ENCODE measurements around the gene SAMD13. TPM values are rescaled to one million over a fixed set of nuclear protein-coding genes. Genes with fewer than 3 reads are reported as not detected.

The SAMD13 gene, protein sequence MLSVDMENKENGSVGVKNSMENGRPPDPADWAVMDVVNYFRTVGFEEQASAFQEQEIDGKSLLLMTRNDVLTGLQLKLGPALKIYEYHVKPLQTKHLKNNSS
- total RNA-seq: under 1 TPM in 3 of 6 experiments, not detected in 3; 0.40 to 0.68 (median 0.47) TPM
- long read RNA-seq: 0 reads

DNA sequence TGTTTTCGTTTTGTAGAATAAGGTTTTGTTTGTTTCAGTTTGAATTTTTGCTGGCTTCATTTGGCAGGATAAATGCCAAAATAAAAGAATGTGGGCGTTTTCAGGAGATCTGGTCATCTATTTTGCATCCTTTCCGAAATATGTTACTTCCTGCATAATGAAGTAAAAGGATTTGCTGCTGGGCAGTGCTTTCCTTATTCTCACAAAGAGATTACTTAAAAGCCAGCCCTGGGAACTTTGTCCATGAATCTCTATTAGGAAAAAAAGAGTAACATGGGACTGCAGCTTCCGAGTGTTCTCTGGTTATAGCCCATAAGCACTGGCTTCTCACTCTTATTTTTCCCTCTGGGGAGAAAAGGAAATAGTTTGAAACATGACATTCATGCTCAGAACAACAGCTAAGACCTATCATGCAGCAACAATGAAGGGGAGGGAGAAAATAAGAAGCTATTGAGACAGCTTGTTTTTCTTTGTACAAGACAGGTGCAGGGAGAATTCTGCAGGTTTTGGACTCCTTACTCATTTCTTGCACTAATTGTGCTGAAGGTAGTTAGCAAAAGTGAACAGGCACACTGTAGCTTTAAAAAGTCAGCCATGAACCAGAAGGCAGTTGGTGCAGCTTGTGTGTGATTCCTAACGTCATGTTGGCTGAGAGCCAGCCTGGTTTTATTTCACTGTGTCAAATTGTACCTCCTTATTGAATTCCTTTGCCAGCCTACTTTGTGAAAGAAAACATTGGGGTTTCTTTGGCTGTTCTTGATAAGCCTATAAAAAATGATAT lies at the start of gene SAMD13:
Gene SAMD13, plus strand, starts transcription at position 705 of the 781 bp plus-strand sequence. CDS start 1,527 bp downstream, outside the sequence.
- WGBS (ENCODE audit: insufficient coverage, low coverage, low lambda C conversion rate, missing lambda C conversion rate): 23% methylated on average over 5 of the region's 5 CpGs
- Histone ChIP-seq H3K36me3 (no peaks in the 10 kb centered on the region), H3K27ac (no peak within 1 kb of the TSS), H3K27me3 (no peaks in the 10 kb centered on the region), H3K4me3 (no peak within 1 kb of the TSS), H3K4me1 (peaks cover 0 to 7% (median 0%) of the 10 kb centered on the region in 4 donors), H3K9me3 (no peaks in the 10 kb centered on the region)
- DNase-seq (peak in 2 of 3 donors; percentile 42 to 80), ATAC-seq (peak; percentile 33 to 51 (median 46))
- TF ChIP-seq, protein P1, sequence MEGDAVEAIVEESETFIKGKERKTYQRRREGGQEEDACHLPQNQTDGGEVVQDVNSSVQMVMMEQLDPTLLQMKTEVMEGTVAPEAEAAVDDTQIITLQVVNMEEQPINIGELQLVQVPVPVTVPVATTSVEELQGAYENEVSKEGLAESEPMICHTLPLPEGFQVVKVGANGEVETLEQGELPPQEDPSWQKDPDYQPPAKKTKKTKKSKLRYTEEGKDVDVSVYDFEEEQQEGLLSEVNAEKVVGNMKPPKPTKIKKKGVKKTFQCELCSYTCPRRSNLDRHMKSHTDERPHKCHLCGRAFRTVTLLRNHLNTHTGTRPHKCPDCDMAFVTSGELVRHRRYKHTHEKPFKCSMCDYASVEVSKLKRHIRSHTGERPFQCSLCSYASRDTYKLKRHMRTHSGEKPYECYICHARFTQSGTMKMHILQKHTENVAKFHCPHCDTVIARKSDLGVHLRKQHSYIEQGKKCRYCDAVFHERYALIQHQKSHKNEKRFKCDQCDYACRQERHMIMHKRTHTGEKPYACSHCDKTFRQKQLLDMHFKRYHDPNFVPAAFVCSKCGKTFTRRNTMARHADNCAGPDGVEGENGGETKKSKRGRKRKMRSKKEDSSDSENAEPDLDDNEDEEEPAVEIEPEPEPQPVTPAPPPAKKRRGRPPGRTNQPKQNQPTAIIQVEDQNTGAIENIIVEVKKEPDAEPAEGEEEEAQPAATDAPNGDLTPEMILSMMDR (IDR thresholded peaks at IDR 0.05): no peak
- TF ChIP-seq POLR2A (IDR thresholded peaks at IDR 0.05): no peak
- intact Hi-C loops (cut with DNase I): no loop called here

DNA sequence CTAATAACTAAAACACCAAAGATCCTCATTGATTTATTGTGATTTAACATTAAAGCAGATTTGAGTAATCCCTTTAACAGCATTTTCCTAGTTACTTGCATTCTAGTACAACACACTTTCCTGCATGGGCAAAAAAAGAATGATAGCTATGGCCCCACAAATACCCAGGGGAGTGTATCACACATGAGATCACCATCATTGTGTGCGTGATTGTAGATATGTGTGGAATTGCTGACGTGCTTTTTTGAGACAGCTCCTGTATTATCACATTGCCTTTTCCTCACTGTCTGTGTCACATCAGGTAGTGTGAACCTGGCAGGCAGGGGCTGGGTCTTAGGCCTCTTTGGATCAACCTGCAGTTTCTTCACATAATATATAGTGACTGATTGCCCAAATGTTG lies 48.5 kb upstream of the SAMD13 start:
- 74% methylated on average over 2 of the region's 2 CpGs for WGBS (ENCODE audit: insufficient coverage, low coverage, low lambda C conversion rate, missing lambda C conversion rate)
- Histone ChIP-seq H3K36me3 (no peaks in the 10 kb centered on the region), H3K27me3 (no peaks in the 10 kb centered on the region), H3K4me3 (no peak overlapping the region), H3K27ac (no peak overlapping the region), H3K4me1 (no peaks in the 10 kb centered on the region), H3K9me3 (no peaks in the 10 kb centered on the region)
- DNase-seq (no peak), ATAC-seq (no peak)
- intact Hi-C loops (cut with DNase I): no loop called here
- TF ChIP-seq, protein P1 (IDR thresholded peaks at IDR 0.05): no peak
- no peak for TF ChIP-seq POLR2A (IDR thresholded peaks at IDR 0.05)

DNA sequence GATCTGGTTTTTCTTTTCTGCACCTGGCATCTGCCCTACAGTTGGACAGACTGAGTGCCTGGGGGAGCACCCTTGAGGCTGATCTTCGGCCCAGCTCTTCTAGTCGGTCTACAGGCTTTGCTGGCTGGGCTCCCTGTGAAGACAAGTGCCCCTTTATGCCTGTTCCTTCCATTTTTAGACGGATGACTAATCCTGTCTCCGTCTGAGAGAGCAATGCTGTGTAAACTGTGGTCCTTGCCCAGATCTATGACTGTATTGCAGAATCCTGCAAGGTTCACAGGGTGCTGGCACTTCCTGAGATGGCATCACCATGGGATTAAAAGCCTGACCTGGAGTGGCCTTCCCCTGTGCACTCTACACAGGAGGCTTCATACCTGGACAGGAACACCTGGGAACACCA lies 47.6 kb upstream of the SAMD13 start:
- intact Hi-C loops (cut with DNase I): no loop called here

DNA sequence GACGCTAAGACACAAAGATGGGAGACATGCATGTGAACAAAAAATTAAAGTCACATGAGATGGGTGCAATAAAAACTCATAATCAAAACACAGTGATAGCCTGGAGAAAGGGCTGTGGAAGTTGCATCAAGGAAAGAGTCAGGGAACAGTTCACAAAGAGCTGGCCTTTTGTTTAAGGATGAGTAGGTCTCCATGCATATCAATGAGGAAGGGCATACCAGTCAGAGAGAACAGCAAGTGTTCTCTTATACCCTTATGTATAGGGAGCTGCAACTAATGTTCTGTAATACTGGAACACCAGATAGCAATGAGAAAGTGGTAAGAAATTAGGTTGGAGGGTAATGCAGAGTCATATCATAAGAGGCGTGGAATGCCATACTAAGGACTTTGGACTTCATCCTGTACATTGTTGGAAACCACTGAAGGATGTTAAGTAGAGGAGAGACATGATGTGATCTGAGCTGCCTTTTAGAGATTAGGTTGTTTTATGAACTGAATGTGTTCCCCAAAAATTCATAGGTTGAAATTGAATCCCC lies 46.7 kb upstream of the SAMD13 start:
- Histone ChIP-seq H3K4me1 (no peaks in the 10 kb centered on the region), H3K36me3 (no peaks in the 10 kb centered on the region), H3K27ac (no peak overlapping the region), H3K27me3 (no peaks in the 10 kb centered on the region), H3K9me3 (no peaks in the 10 kb centered on the region), H3K4me3 (no peak overlapping the region)
- no peak for TF ChIP-seq POLR2A (IDR thresholded peaks at IDR 0.05)
- TF ChIP-seq, protein P1 (IDR thresholded peaks at IDR 0.05): no peak
- 90% methylated on average over 2 of the region's 2 CpGs for WGBS (ENCODE audit: insufficient coverage, low coverage, low lambda C conversion rate, missing lambda C conversion rate)
- DNase-seq: no peak
- ATAC-seq: no peak
- intact Hi-C loops (cut with DNase I): no loop called here

More for the DNA sequence above, 47.6 kb upstream of the SAMD13 start:
- no peaks in the 10 kb centered on the region for H3K27me3 ChIP-seq
- DNase-seq (peak in 1 of 3 donors; percentile 18), ATAC-seq (peak; percentile 46 to 98 (median 58))
- no peaks in the 10 kb centered on the region for H3K9me3 ChIP-seq
- H3K4me1 ChIP-seq: no peaks in the 10 kb centered on the region
- H3K27ac ChIP-seq: no peak overlapping the region
- no peak overlapping the region for H3K4me3 ChIP-seq
- 44% methylated on average over 3 of the region's 4 CpGs for WGBS (ENCODE audit: insufficient coverage, low coverage, low lambda C conversion rate, missing lambda C conversion rate)
- no peaks in the 10 kb centered on the region for H3K36me3 ChIP-seq
- TF ChIP-seq, protein P1 (IDR thresholded peaks at IDR 0.05): no peak
- no peak for TF ChIP-seq POLR2A (IDR thresholded peaks at IDR 0.05)

All from right lobe of liver (tissue), 6 donors.